ENCODE measurements around the gene STK11. TPM values are rescaled to one million over a fixed set of nuclear protein-coding genes. Genes with fewer than 3 reads are reported as not detected.
A peak's percentile ranks its signal among the peaks of the same experiment; 100 is the strongest.

Gene STK11
- total and polyA plus RNA-seq, 2 of the 4 experiments (the other 2 are of a cell fraction), result 39.3 to 42.8 TPM

GRCh38 chr19:1170938-1171754 lies 34.4 kb upstream of the STK11 start:
- Histone ChIP-seq H4K8ac (ENCODE audit: low read depth in 2 of 2, low read length in 2 of 2) (peak overlapping the region; percentile 8 to 68; a peak in 3 of 4 replicates), H3K14ac (replicated peaks; ENCODE audit: low read depth, low read length) (peak overlapping the region; percentile 83), H2AFZ (replicated peaks; ENCODE audit: low read length, poor library complexity) (peak overlapping the region; percentile 70), H3K56ac (ENCODE audit: extremely low read depth, insufficient read depth, low read length) (no peak overlapping the region), H2BK15ac (ENCODE audit: low read depth, low read length) (0 out of 3 replicates have a peak overlapping the region, but pooled peaks have one; percentile 12), H2AK5ac (ENCODE audit: low read depth, low read length) (peak overlapping the region; percentile 84), H2AK9ac (replicated peaks; ENCODE audit: low read depth, low read length, poor library complexity) (peak overlapping the region; percentile 82), H3K9ac (ENCODE audit: low read depth, low read length) (peak overlapping the region; percentile 99; the same call in 1 of the 2 replicates), H3K9me1 (ENCODE audit: insufficient read depth, low read length) (peaks cover 20% of the 10 kb centered on the region), H3K27ac (ENCODE audit: insufficient read depth, low read length) (peak overlapping the region; percentile 10; the same call in 1 of the 2 replicates), H3K27me3 (ENCODE audit: control insufficient read depth, insufficient read depth, low read length) (no peaks in the 10 kb centered on the region), H3K4ac (ENCODE audit: low read depth, low read length) (peak overlapping the region; percentile 94), H3K9me3 (ENCODE audit: control insufficient read depth, insufficient read depth, low read length) (peaks cover 2% of the 10 kb centered on the region; the same call in 1 of the 2 replicates), H4K91ac (ENCODE audit: insufficient read depth, low read depth, low read length) (peak overlapping the region; percentile 66; the same call in 1 of the 2 replicates), H2BK5ac (ENCODE audit: low read depth, low read length, poor library complexity, severe bottlenecking) (peak overlapping the region; percentile 21), H4K20me1 (ENCODE audit: insufficient read depth, low read length) (peaks cover 60% of the 10 kb centered on the region), H3K4me2 (ENCODE audit: low read depth, low read length) (peak overlapping the region; percentile 90), H3K4me1 (ENCODE audit: control insufficient read depth, insufficient read depth, low read length) (peaks cover 37% of the 10 kb centered on the region), H3K36me3 (ENCODE audit: control insufficient read depth, insufficient read depth, low read length) (peaks cover 14% of the 10 kb centered on the region), H3K79me1 (ENCODE audit: low read depth in 1 of 2, low read length in 2 of 2) (peaks cover 6 to 72% of the 10 kb centered on the region in 2 experiments; a peak in 3 of 4 replicates), H2BK20ac (ENCODE audit: low read depth, low read length) (no peak overlapping the region), H3K4me3 (ENCODE audit: insufficient read depth, low read depth, low read length) (no peak overlapping the region; the same call in 1 of the 2 replicates), H2BK120ac (ENCODE audit: low read depth, low read length) (peak overlapping the region; percentile 19), H3K18ac (ENCODE audit: low read depth, low read length) (0 out of 2 replicates have a peak overlapping the region, but pooled peaks have one; percentile 19), H3K23ac (ENCODE audit: low read depth, low read length) (peak overlapping the region; percentile 99), H4K5ac (ENCODE audit: low read depth, low read length) (peak overlapping the region; percentile 17; the same call in 1 of the 2 replicates)
- in situ Hi-C loops (cut with MboI; ENCODE audit: low sequenced_read_pairs), result no loop called here
- DNase-seq (no peak), ATAC-seq (ENCODE audit: low read depth) (no peak)
- TF ChIP-seq RFX5 (IDR thresholded peaks at IDR 0.05; ENCODE audit: low read depth, low read length) (no peak), CEBPB (IDR thresholded peaks at IDR 0.05; ENCODE audit: low read depth, low read length) (peak; percentile 53; the same call in 1 of the 2 replicates)
- 87% methylated on average over 12 of the region's 38 CpGs; no CpG with 5 or more reads in 1 of the 2 experiments for WGBS, 2 experiments (ENCODE audit: extremely low coverage in 2 of 2, insufficient read length in 1 of 2)
- ChIA-PET POLR2A (ENCODE audit: unreplicated experiment) (no interaction called here), CTCF (interaction anchor here (0.6 kb wide), 1 partner anchor 189 kb away, joined by 5 read pairs; no protein-coding TSS in a partner anchor)
- BruUV-seq (replicated peaks), result no TSS peak
- dilution Hi-C loops (cut with HindIII; ENCODE audit: low sequenced_read_pairs, unreplicated experiment), result no loop called here
- intact Hi-C loops (cut with micrococcal nuclease), result loop anchor here (5.0 kb wide), 1 partner anchor 39 kb away; no protein-coding TSS in a partner anchor

All from IMR-90 (cell line).